GM12891 (cell line): ENCODE results near the gene AFAP1L2.

Experiments used
- POLR2A ChIP-seq: IDR thresholded peaks from 2 replicates; pipeline ENCODE4 v1.6.1; 2011; ENCODE audit warnings: low read depth, low read length, control low read depth
- POLR2AphosphoS5 ChIP-seq: IDR thresholded peaks from 2 replicates; pipeline ENCODE4 v1.6.1; 2011; ENCODE audit warnings: low read depth, low read length, control low read depth
- SPI1 ChIP-seq: IDR thresholded peaks from 2 replicates; pipeline ENCODE4 v1.6.1; 2011; ENCODE audit warnings: low read depth, low read length, control low read depth
- TAF1 ChIP-seq: IDR thresholded peaks from 2 replicates; pipeline ENCODE4 v1.6.1; 2011; ENCODE audit warnings: low read depth, low read length, control low read depth

DNA sequence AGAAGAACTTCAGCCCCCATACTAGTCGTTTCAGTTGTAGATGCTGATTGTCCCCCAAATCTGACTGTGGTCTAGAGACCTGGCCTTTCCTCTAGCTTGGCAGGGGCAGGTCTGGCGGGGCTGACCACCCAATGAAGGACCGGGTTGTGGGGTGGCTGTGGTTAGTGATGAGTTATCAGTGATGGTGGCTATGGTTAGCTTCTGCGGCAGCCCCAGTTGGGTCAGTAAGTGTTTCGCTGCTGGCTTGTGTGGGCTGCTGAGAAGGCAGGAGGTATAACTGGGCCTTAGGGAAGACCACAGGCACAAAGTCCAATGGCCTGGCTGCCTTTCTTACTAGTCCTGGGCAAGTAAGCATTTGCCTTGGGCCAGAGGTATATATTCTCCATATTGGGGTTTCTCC, 143.9 kb downstream of the AFAP1L2 start:
- TF ChIP-seq POLR2AphosphoS5 (no peak), POLR2A (no peak), TAF1 (no peak), SPI1 (no peak)
